Stimulated activated naive CD8-positive, alpha-beta T cell treated with anti-CD3 and anti-CD28 coated beads, Interleukin-15, Interleukin-2, amounts not matched to agents 100 ng/mL and 50 ng/mL, for 24 hours (primary cell): ENCODE measurements around the gene PDE4D.

Source experiments
- H3K27ac Mint-ChIP-seq: one replicate; pipeline ENCODE4 v1.8.0; 2021; ENCODE audit warnings: mild to moderate bottlenecking, mixed read lengths
- H3K27me3 Mint-ChIP-seq: one replicate; pipeline ENCODE4 v1.8.0; 2021; ENCODE audit warnings: mixed read lengths
- H3K36me3 Mint-ChIP-seq: one replicate; pipeline ENCODE4 v1.8.0; 2021; ENCODE audit warnings: low read depth, mixed read lengths
- H3K4me1 Mint-ChIP-seq: one replicate; pipeline ENCODE4 v1.8.0; 2021; ENCODE audit warnings: low read depth, mixed read lengths
- H3K4me3 Mint-ChIP-seq: one replicate; pipeline ENCODE4 v1.8.0; 2021; ENCODE audit warnings: mild to moderate bottlenecking, mixed read lengths
- H3K9me3 Mint-ChIP-seq: one replicate; pipeline ENCODE4 v1.8.0; 2021; ENCODE audit warnings: mixed read lengths

PDE4D gene

GRCh38 chr5:59038798-59039295, 854.7 kb downstream of the PDE4D start:
- H3K9me3 Mint-ChIP-seq = no peaks in the 10 kb centered on the region
- peaks cover 68% of the 10 kb centered on the region for H3K4me1 Mint-ChIP-seq
- no peaks in the 10 kb centered on the region for H3K27me3 Mint-ChIP-seq
- H3K4me3 Mint-ChIP-seq = peak overlapping the region; percentile 94
- peak overlapping the region; percentile 95 for H3K27ac Mint-ChIP-seq
- H3K36me3 Mint-ChIP-seq = peaks cover 23% of the 10 kb centered on the region

DNA sequence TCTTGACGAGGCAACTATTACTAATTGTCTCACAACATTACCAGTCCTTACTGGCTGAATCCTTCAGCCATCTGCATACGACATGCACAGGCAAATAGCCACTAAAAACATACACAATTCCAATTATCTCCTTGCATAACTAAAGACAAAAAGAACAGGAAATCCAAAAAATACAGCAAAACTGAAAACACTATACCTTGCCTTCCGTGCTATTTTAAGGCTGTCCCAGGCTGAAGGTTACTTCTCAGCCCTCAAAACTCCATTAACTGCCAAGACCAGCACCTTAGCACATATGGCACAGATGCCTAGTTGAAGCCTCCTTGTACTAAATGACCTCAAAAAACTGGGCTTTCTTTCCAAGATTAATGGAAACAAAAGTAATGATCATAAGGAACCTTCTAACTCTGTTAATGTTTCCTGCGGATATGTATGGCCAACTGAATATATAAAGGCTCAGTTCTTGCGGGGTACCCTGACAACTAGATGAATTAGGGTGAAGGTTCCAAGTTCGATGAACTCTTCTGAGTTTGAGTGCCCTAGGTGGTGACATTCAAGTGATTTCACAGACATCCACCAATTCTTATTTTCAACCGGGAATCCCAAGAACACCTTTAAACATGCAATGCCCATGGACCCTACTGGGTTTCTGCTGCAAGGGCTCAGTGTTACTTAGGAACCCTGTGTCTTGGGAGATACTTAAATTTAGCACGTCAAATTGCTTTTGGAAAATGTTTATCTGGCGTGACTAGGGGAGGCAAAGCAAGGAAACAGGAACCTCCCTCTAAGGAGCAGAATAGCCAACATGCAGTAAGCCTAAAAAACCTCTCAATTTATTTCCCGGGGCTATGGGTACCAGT, 855.4 kb downstream of the PDE4D start:
- peak overlapping the region; percentile 95 for H3K27ac Mint-ChIP-seq
- peaks cover 27% of the 10 kb centered on the region for H3K36me3 Mint-ChIP-seq
- no peaks in the 10 kb centered on the region for H3K27me3 Mint-ChIP-seq
- H3K4me1 Mint-ChIP-seq = peaks cover 73% of the 10 kb centered on the region
- peak overlapping the region; percentile 94 for H3K4me3 Mint-ChIP-seq
- H3K9me3 Mint-ChIP-seq = no peaks in the 10 kb centered on the region

DNA sequence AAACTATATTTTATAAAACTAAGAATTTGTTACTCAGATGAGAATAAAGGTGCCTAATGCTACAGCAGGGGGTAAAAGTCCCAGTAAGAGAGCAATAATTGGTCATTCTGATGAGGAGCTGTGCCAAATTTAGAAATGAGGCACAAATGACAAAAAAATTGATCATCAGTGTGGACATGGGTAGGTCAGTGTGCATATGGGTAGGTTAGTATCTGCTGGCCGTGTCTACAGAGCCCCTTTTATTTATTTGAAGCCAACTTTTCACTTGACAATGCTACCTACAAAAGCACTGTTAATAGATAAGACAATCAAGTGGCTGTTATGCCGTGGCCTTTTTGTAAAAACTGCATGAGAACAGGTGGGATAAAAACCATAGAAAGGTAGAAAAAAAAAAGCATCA, 856.1 kb downstream of the PDE4D start:
- no peaks in the 10 kb centered on the region for H3K27me3 Mint-ChIP-seq

DNA sequence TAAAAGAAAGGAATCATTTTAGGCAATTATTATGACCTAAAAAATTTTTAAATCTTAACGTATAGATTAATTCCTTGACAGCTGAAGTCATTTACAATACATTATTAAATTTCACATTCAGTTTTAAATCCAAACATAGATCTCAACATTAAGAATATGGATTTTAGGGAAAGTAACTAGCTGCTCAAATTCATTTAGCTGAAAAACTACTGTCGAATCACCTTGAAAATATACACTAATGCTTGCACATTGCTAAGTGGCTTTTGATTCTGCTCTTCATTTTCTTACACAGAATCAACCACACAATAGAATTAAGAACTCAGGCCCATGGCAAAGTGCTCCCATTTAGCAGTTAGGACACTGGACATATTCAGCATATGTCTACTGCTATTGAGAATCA, 856.5 kb downstream of the PDE4D start:
- Mint-ChIP-seq H3K4me1 (peaks cover 67% of the 10 kb centered on the region), H3K27me3 (no peaks in the 10 kb centered on the region), H3K9me3 (no peaks in the 10 kb centered on the region), H3K36me3 (peaks cover 32% of the 10 kb centered on the region), H3K27ac (peak overlapping the region; percentile 92), H3K4me3 (peak overlapping the region; percentile 94)

More for the DNA sequence above, 856.1 kb downstream of the PDE4D start:
- Mint-ChIP-seq H3K4me1 (peaks cover 71% of the 10 kb centered on the region), H3K4me3 (peak overlapping the region; percentile 94), H3K9me3 (no peaks in the 10 kb centered on the region), H3K36me3 (peaks cover 32% of the 10 kb centered on the region), H3K27ac (peak overlapping the region; percentile 95)

- no peaks in the 10 kb centered on the region for H3K27me3 Mint-ChIP-seq
Measured at GRCh38 chr5:59036274-59036961, 857.1 kb downstream of the PDE4D start.

DNA sequence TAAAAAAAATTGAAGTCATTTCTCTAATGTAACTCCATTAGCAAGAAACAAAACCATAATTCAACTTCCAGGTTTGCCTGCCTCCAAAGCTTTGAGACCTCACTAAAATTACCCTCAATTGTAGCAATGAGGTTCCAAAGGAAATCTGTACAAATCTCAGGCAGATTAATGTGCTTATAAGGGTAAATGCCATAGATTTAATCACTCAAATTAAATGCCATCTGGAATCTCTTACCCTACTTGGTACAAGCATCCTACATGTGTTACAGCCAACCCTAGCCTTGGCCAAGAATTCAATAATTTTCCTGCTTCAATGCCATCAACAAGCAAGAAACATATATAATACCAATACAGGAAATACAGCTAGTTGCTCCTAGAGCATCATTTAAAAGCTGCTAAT, 857.8 kb downstream of the PDE4D start:
- H3K27me3 Mint-ChIP-seq = no peaks in the 10 kb centered on the region

More at GRCh38 chr5:59036274-59036961, 857.1 kb downstream of the PDE4D start:
- Mint-ChIP-seq H3K4me3 (peak overlapping the region; percentile 94), H3K36me3 (peaks cover 37% of the 10 kb centered on the region), H3K9me3 (no peaks in the 10 kb centered on the region), H3K4me1 (peaks cover 65% of the 10 kb centered on the region), H3K27ac (peak overlapping the region; percentile 92)

GRCh38 chr5:59034498-59035186, 858.9 kb downstream of the PDE4D start:
- Mint-ChIP-seq H3K27me3 (no peaks in the 10 kb centered on the region), H3K36me3 (peaks cover 52% of the 10 kb centered on the region), H3K9me3 (peaks cover 4% of the 10 kb centered on the region), H3K4me3 (peak overlapping the region; percentile 94), H3K27ac (peak overlapping the region; percentile 79), H3K4me1 (peaks cover 64% of the 10 kb centered on the region)

More for the DNA sequence above, 857.8 kb downstream of the PDE4D start:
- H3K9me3 Mint-ChIP-seq = peaks cover 2% of the 10 kb centered on the region
- peak overlapping the region; percentile 92 for H3K27ac Mint-ChIP-seq
- peaks cover 62% of the 10 kb centered on the region for H3K4me1 Mint-ChIP-seq
- peak overlapping the region; percentile 94 for H3K4me3 Mint-ChIP-seq
- H3K36me3 Mint-ChIP-seq = peaks cover 41% of the 10 kb centered on the region

GRCh38 chr5:59027145-59027907, 866.2 kb downstream of the PDE4D start:
- peaks cover 42% of the 10 kb centered on the region for H3K4me1 Mint-ChIP-seq
- H3K27me3 Mint-ChIP-seq = no peaks in the 10 kb centered on the region
- H3K36me3 Mint-ChIP-seq = peaks cover 80% of the 10 kb centered on the region
- no peak overlapping the region for H3K4me3 Mint-ChIP-seq
- no peak overlapping the region for H3K27ac Mint-ChIP-seq
- peaks cover 4% of the 10 kb centered on the region for H3K9me3 Mint-ChIP-seq

- H3K9me3 Mint-ChIP-seq = peaks cover 2% of the 10 kb centered on the region
Measured at GRCh38 chr5:59025734-59026133, 867.8 kb downstream of the PDE4D start.

GRCh38 chr5:59021837-59022514, 871.5 kb downstream of the PDE4D start:
- peak overlapping the region; percentile 82 for H3K27ac Mint-ChIP-seq
- no peak overlapping the region for H3K4me3 Mint-ChIP-seq
- no peaks in the 10 kb centered on the region for H3K27me3 Mint-ChIP-seq
- H3K9me3 Mint-ChIP-seq = no peaks in the 10 kb centered on the region
- peaks cover 74% of the 10 kb centered on the region for H3K36me3 Mint-ChIP-seq
- H3K4me1 Mint-ChIP-seq = peaks cover 49% of the 10 kb centered on the region

More at GRCh38 chr5:59025734-59026133, 867.8 kb downstream of the PDE4D start:
- peaks cover 77% of the 10 kb centered on the region for H3K36me3 Mint-ChIP-seq
- H3K4me1 Mint-ChIP-seq = peaks cover 50% of the 10 kb centered on the region
- H3K27me3 Mint-ChIP-seq = no peaks in the 10 kb centered on the region
- no peak overlapping the region for H3K4me3 Mint-ChIP-seq
- no peak overlapping the region for H3K27ac Mint-ChIP-seq

GRCh38 chr5:59021286-59021673, 872.2 kb downstream of the PDE4D start:
- H3K27me3 Mint-ChIP-seq = no peaks in the 10 kb centered on the region
- H3K9me3 Mint-ChIP-seq = no peaks in the 10 kb centered on the region
- H3K4me3 Mint-ChIP-seq = no peak overlapping the region
- H3K27ac Mint-ChIP-seq = peak overlapping the region; percentile 86
- H3K36me3 Mint-ChIP-seq = peaks cover 75% of the 10 kb centered on the region
- H3K4me1 Mint-ChIP-seq = peaks cover 44% of the 10 kb centered on the region

DNA sequence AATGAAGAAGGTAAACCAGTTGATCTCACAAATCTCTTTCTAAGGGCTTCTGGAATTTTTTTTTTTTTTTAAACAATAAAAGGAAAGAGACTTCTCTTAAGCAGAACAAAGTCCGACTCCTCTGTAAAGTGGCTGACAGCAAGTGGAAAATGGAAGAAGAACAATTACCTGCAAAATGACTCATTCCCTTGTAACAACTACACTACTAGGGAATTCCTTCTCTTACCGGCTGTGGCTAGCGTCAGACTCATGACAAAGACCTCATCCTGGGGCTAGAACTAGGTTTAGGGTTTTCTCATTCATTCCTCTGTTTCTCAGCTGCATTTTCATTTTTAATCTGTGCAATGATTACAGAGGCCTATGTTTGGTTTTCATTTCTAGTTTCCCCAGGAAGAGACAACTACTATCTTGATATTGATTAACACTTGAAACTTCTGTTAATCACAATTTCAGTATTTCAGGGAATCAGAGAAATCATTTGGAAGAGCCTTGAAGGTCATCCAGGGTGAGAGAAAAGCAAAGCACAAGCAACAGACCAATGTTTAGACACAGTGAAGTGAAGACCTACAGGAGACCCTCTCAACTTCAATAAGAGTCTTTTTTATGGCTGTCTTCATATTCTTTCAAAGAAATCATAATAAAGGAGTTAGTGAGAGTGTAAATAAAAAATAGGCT, 872.8 kb downstream of the PDE4D start:
- H3K27me3 Mint-ChIP-seq = no peaks in the 10 kb centered on the region
- H3K4me3 Mint-ChIP-seq = peak overlapping the region; percentile 54
- H3K27ac Mint-ChIP-seq = peak overlapping the region; percentile 86
- peaks cover 75% of the 10 kb centered on the region for H3K36me3 Mint-ChIP-seq
- H3K9me3 Mint-ChIP-seq = no peaks in the 10 kb centered on the region
- peaks cover 43% of the 10 kb centered on the region for H3K4me1 Mint-ChIP-seq

- H3K4me1 Mint-ChIP-seq = peaks cover 47% of the 10 kb centered on the region
- peaks cover 67% of the 10 kb centered on the region for H3K36me3 Mint-ChIP-seq
- H3K4me3 Mint-ChIP-seq = no peak overlapping the region
- no peaks in the 10 kb centered on the region for H3K9me3 Mint-ChIP-seq
- H3K27me3 Mint-ChIP-seq = no peaks in the 10 kb centered on the region
- no peak overlapping the region for H3K27ac Mint-ChIP-seq
Measured at GRCh38 chr5:59019078-59019477, 874.4 kb downstream of the PDE4D start.
